Inflammatory macrophage treated with lipopolysaccharide for 1 hour (primary cell): ENCODE results near the gene CREBRF.

ENCODE experiments used
- DNase-seq, 2 donors: peaks; one replicate each; pipeline ENCODE4 v3.0.0-alpha.2; 2020 to 2022

Gene CREBRF

GRCh38 chr5:173158366-173158765, 102.2 kb downstream of the CREBRF start:
- DNase-seq, result no peak

GRCh38 chr5:173159256-173159655, 103.1 kb downstream of the CREBRF start:
- DNase-seq, result no peak

GRCh38 chr5:173161148-173161547, 105.0 kb downstream of the CREBRF start:
- DNase-seq, result no peak

DNA sequence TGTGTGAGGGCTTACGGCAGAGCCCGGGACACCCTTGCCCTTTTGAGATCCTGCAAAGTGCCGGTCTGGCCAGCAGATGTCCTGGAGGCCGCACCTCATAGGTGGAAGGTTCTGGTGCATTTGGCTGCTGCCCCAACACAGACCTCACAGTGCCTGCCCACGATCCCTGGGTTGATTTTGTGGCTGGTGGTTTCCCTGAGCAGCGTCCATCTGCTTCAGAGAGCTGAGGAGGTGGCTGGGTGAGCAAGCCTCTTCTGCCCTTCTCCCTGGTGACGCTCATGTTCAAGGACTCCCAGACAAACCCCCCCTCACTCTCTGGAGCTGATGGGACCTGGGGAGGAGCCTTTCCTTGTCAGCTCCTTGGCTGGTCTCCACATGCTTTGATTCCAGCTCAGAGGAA, 107.1 kb downstream of the CREBRF start:
- no peak for DNase-seq

DNA sequence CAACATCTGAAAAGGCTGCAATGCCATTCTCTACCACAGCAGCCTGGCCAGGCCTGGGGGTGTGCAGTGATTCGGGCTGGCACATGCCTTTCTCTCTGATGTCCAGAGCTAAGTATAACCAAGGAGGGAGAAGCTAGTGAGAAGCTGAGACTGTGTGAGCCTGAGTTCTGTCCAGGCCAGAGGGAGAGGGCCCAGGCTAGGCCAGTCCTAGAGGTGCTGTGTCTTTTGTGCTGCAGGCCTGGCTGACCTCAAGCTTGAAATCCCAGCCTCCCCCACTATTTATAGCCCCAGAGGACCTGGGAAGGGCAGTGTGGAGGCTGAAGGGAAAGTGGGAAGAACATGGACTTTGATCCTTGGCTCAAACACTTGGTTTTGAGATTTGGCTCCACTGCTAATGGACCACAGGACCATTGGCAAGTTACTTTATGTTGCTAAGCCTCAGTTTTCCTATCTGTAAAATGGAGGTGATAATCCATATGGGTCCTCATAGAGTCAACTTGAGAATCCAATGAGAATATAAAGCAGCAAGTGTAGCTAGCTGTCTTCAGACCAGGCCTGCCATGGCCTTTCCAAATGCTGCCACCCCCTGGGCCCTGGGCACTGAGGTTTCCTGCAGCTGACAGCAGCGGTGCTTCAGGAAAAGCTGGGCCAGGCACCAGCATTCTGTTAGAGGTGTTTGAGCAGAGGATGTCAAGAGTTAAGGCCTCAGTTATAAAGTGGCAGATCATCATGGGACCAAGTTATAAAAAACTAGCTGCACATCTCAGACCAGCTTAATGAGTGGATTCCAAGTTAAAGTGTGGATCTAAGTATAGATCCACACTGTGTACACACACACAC, 109.2 kb downstream of the CREBRF start:
- DNase-seq, result no peak

DNA sequence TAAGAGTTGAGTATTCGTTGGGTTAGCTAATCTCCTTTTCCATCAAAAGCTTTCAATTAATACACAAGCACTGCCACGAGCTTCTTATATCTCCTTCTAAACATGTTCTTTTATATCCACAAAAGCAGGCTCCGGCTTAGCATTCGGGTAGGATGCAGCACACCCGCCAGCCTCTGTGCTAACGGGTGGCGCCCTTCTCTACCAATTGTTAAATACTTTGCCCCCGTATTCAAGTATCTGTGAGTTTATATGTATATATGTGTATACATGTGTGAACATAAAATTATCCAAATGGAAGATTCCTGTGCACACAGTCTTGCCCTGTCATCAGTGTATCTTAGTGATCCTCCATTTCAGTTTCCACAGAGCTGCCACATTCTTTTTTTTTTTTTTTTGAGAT, 116.0 kb downstream of the CREBRF start:
- no peak for DNase-seq

- no peak for DNase-seq
Observed at GRCh38 chr5:173175523-173175922, 119.4 kb downstream of the CREBRF start.

GRCh38 chr5:173178369-173178910, 122.3 kb downstream of the CREBRF start:
- DNase-seq, result no peak

DNA sequence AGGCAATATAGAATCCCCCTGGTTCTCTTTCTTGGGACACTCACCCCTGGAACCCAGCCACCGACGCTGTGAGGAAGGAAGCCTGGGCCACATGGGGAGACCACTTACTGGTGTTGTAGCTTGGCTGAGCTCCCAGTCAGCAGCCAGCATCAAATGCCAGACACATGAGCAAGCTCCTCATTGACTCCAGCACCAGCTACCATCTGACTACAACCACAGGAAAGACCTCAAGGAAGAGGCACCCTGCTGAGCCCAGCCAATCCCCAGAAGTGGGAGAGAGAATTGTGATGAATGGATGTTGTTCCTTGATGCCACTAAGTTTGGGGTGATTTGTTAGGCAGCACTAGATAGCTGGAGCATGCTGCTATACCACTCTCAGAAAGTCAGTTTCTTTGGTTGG, 124.2 kb downstream of the CREBRF start:
- no peak for DNase-seq

DNA sequence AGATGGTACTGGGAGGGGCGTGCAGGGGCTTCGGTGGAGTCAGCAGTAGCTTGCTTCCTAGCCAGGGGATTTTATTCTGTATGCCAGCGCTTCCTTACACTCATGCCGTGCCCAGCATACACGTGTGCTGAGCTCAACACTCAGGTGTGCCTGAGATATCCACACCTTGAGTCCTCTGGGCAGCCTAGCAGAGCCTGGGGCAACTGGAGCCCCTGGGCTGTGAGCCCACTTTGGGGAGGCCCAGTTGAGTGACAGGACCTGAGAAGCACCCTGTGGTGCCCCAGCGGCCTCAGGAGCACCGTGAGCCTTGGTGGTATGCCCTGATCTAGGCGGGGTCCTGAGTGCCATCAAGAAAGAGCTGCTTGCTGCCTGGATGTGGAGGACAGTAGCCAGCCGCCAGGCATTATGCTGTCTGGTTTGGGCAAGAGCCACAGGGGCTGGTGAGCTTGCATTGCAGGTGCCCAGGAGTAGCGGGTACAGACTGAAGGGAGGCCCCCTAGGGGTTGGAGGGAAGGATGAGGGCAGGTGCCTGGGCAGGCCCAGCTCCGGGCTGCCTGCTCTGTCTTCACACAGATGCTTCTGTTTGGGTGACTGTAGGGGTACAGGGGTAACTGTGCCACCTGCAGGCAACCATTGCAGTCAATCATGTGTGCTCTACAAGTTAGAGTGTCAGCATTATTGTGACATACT, 131.0 kb downstream of the CREBRF start:
- no peak for DNase-seq

- no peak for DNase-seq
Observed at GRCh38 chr5:173188280-173188679, 132.1 kb downstream of the CREBRF start.
